Psoas muscle (tissue), 8 donors: ENCODE results near the gene PRKAR1A. TPM values are rescaled to one million over a fixed set of nuclear protein-coding genes. Genes with fewer than 3 reads are reported as not detected.

ENCODE experiments used
- ATAC-seq, 4 donors: fragments of 200-7000 bp; cut with Tn5 transposase; one replicate each; pipeline ENCODE4 v1.9.1; 2020; ENCODE audit warnings: moderate library complexity in 3 of 4, mild to moderate bottlenecking in 2 of 4
- DNase-seq, 2 donors: peaks; one replicate each; pipeline ENCODE4 v3.0.0-alpha.2; 2020
- H3K27ac ChIP-seq: fragments of 200-600 bp; one replicate; pipeline ENCODE4 v1.8.0; 2022
- H3K27me3 ChIP-seq, 3 donors: fragments of 200-600 bp in 1 of 3; one replicate each; pipeline versions ENCODE4 v1.6.1 to v1.8.0; 2013 to 2022; ENCODE audit warnings: low read length in 2 of 3, mild to moderate bottlenecking in 2 of 3, moderate library complexity in 1 of 3; ENCODE audit not compliant: insufficient read depth in 3 of 3
- H3K36me3 ChIP-seq, 2 donors: fragments of 200-600 bp in 1 of 2; one replicate each; pipeline versions ENCODE4 v1.6.1 to v1.8.0; 2013 to 2022; ENCODE audit warnings: low read depth in 1 of 2, mild to moderate bottlenecking in 1 of 2, moderate library complexity in 1 of 2; ENCODE audit not compliant: insufficient read depth in 1 of 2
- H3K4me1 ChIP-seq: fragments of 200-600 bp; one replicate; pipeline ENCODE4 v1.8.0; 2022
- H3K4me3 ChIP-seq: fragments of 200-600 bp; one replicate; pipeline ENCODE4 v1.8.0; 2022; ENCODE audit warnings: mild to moderate bottlenecking
- H3K9me3 ChIP-seq: fragments of 200-600 bp; one replicate; pipeline ENCODE4 v1.8.0; 2022
- CTCF ChIP-seq: fragments of 200-600 bp; IDR thresholded peaks from one replicate; pipeline ENCODE4 v1.8.0; 2022; ENCODE audit warnings: antibody characterized with exemption
- WGBS, 3 donors: extraction: QIAGEN DNeasy Blood & Tissue Kit; methylation state at CpG; one replicate each; pipeline versions ENCODE4 v1.1.6 to v1.1.7; 2013; 5-methylcytosine and 5-hydroxymethylcytosine counted together
- intact Hi-C, 2 donors: fragments of 100-400 bp; cut with DNase I; formaldehyde crosslinking; loops; one replicate each; pipeline versions ENCODE4 v1.11.0 to v1.14.2; 2022
- polyA plus RNA-seq, 3 donors: library from polyadenylated mRNA; stranded (reverse); fragments of 200-250 nt; gene quantifications; one replicate each; pipeline ENCODE4 v1.2.3, GENCODE V29; 2013
- total RNA-seq, 4 donors: library from RNA; stranded (reverse); fragmentation: NEBNext Ultra II Directional in 2 of 4; extraction: Animal tissue kit (Norgen Biotek cat#: 25700) in 2 of 4; gene quantifications; one replicate each; pipeline versions ENCODE4 v1.2.1 to v1.2.4, GENCODE V29; 2021 to 2023
- donor health status: healthy with polysubstance abuse.
- donor health status: DM: no; HTN: no; CAD: no; lungs with moderate emphysema.
- donor health status: Bipolar disorder and iron deficiency.
- donor health status: healthy.
- donor health status: DM: yes; HTN: yes; CAD: no.
- donor health status: DM: no; HTN: no; CAD: no.
- donor health status: DM: no; HTN: no; CAD: no.
- donor health status: DM: yes; HTN: yes; CAD: no.

Gene PRKAR1A
- total and polyA plus RNA-seq, 7 donors = 145 to 2,295 (median 386) TPM

- Histone ChIP-seq H3K36me3 (no peaks in the 10 kb centered on the region), H3K9me3 (no peaks in the 10 kb centered on the region), H3K27me3 (no peaks in the 10 kb centered on the region), H3K4me3 (no peak overlapping the region), H3K4me1 (peaks cover 21% of the 10 kb centered on the region), H3K27ac (no peak overlapping the region)
- ATAC-seq (no peak), DNase-seq (no peak)
- WGBS, 3 donors = 90 to 95% (median 92%) methylated on average over 3 of the region's 3 CpGs
- no peak for TF ChIP-seq CTCF
- intact Hi-C loops = no loop called here
Measured at GRCh38 chr17:68507576-68507975, 4.7 kb upstream of the PRKAR1A start.

GRCh38 chr17:68509141-68510057 lies 2.8 kb upstream of the PRKAR1A start:
- no peaks in the 10 kb centered on the region for H3K27me3 ChIP-seq
- DNase-seq (peak; percentile 79 to 92), ATAC-seq (peak; percentile 55 to 73 (median 66))
- no peak for TF ChIP-seq CTCF
- H3K36me3 ChIP-seq = peaks cover 0 to 7% of the 10 kb centered on the region in 2 donors
- peak overlapping the region; percentile 98 for H3K27ac ChIP-seq
- WGBS, 3 donors = 40 to 48% (median 44%) methylated on average over 9 of the region's 9 CpGs
- peaks cover 21% of the 10 kb centered on the region for H3K4me1 ChIP-seq
- no peaks in the 10 kb centered on the region for H3K9me3 ChIP-seq
- intact Hi-C loops = loop anchor here (2.0 to 5.0 kb wide), 3 partner anchors 33 to 52 kb away; partner anchors contain the start of gene WIPI1 (in 1 of the 2)
- H3K4me3 ChIP-seq = peak overlapping the region; percentile 90

GRCh38 chr17:68511254-68511670 lies 968 bp upstream of the PRKAR1A start:
- peak; percentile 32 for TF ChIP-seq CTCF
- Histone ChIP-seq H3K4me1 (peaks cover 29% of the 10 kb centered on the region), H3K27me3 (no peaks in the 10 kb centered on the region), H3K9me3 (no peaks in the 10 kb centered on the region), H3K4me3 (peak overlapping the region; percentile 90), H3K27ac (peak overlapping the region; percentile 98), H3K36me3 (peaks cover 0 to 25% of the 10 kb centered on the region in 2 donors)
- WGBS, 3 donors = 4 to 11% (median 7%) methylated on average over 10 of the region's 10 CpGs
- intact Hi-C loops = loop anchor here (5.0 kb wide), 2 partner anchors 49 to 54 kb away; partner anchors contain the start of gene WIPI1 (in 1 of the 2)
- DNase-seq (no peak), ATAC-seq (no peak)

GRCh38 chr17:68511671-68512246 lies 471 bp upstream of the PRKAR1A start:
- Histone ChIP-seq H3K4me1 (peaks cover 29% of the 10 kb centered on the region), H3K27me3 (no peaks in the 10 kb centered on the region), H3K4me3 (peak overlapping the region; percentile 90), H3K27ac (peak overlapping the region; percentile 98), H3K36me3 (peaks cover 0 to 30% of the 10 kb centered on the region in 2 donors), H3K9me3 (no peaks in the 10 kb centered on the region)
- intact Hi-C loops = loop anchor here (5.0 kb wide), 2 partner anchors 49 to 54 kb away; partner anchors contain the start of gene WIPI1 (in 1 of the 2)
- DNase-seq = peak; percentile 84 to 91
- WGBS, 3 donors = 0 to 1% (median 1%) methylated on average over 41 to 49 of the region's 49 CpGs
- ATAC-seq = peak; percentile 68 to 75 (median 71)
- no peak for TF ChIP-seq CTCF
